Measurements from ENCODE around the gene CNGA1.

Gene CNGA1

GRCh38 chr4:47972721-47973120, 43.8 kb downstream of the CNGA1 start:
- Histone ChIP-seq H3K4me3 (ENCODE audit: low read depth, low read length) (no peak overlapping the region), H3K27ac (ENCODE audit: extremely low read depth, low read depth, low read length) (no peak overlapping the region), H3K36me3 (ENCODE audit: control insufficient read depth in 2 of 2, insufficient read depth in 1 of 2, low read length in 2 of 2) (no peaks in the 10 kb centered on the region), H3K4me1 (ENCODE audit: control insufficient read depth, insufficient read depth, low read length) (no peaks in the 10 kb centered on the region), H3K9me3 (ENCODE audit: control insufficient read depth, insufficient read depth, low read depth, low read length) (no peaks in the 10 kb centered on the region)
- TF ChIP-seq BCL11B (tag by site-specific recombination; IDR thresholded peaks at IDR 0.05; ENCODE audit: low read depth) (no peak), ZNF362 (tag by site-specific recombination; IDR thresholded peaks at IDR 0.05) (no peak), ZNF701 (tag by site-specific recombination; IDR thresholded peaks at IDR 0.05) (no peak), ZNF132 (tag by site-specific recombination; IDR thresholded peaks at IDR 0.05; ENCODE audit: borderline replicate concordance) (no peak)
- ChIA-PET CTCF (no interaction called here), POLR2A (no interaction called here)

- no peak overlapping the region for H3K4me3 ChIP-seq (ENCODE audit: low read depth, low read length)
- no peak for TF ChIP-seq ZNF776 (tag by site-specific recombination; IDR thresholded peaks at IDR 0.05; ENCODE audit: borderline replicate concordance)
- TF ChIP-seq ZSCAN23 (tag by site-specific recombination; IDR thresholded peaks at IDR 0.05), result no peak
- no peak for TF ChIP-seq ZNF654 (tag by site-specific recombination; IDR thresholded peaks at IDR 0.05; ENCODE audit: low read depth)
- TF ChIP-seq ZNF549 (tag by site-specific recombination; IDR thresholded peaks at IDR 0.05), result no peak
- no peak for TF ChIP-seq ZNF140 (tag by site-specific recombination; IDR thresholded peaks at IDR 0.05)
- no peaks in the 10 kb centered on the region for H3K4me1 ChIP-seq (ENCODE audit: control insufficient read depth, insufficient read depth, low read length)
- no peak overlapping the region for H3K27ac ChIP-seq (ENCODE audit: extremely low read depth, low read depth, low read length)
- CTCF ChIA-PET, result no interaction called here
- no peaks in the 10 kb centered on the region for H3K9me3 ChIP-seq (ENCODE audit: control insufficient read depth, insufficient read depth, low read depth, low read length)
- POLR2A ChIA-PET, result no interaction called here
- no peaks in the 10 kb centered on the region for H3K36me3 ChIP-seq (ENCODE audit: control insufficient read depth in 2 of 2, insufficient read depth in 1 of 2, low read length in 2 of 2)
These were observed 44.3 kb downstream of the CNGA1 start for GRCh38 chr4:47972181-47972580.

- H3K4me1 ChIP-seq (ENCODE audit: control insufficient read depth, insufficient read depth, low read length), result no peaks in the 10 kb centered on the region
- no peak overlapping the region for H3K4me3 ChIP-seq (ENCODE audit: low read depth, low read length)
- no peaks in the 10 kb centered on the region for H3K9me3 ChIP-seq (ENCODE audit: control insufficient read depth, insufficient read depth, low read depth, low read length)
- CTCF ChIA-PET, result no interaction called here
- POLR2A ChIA-PET, result no interaction called here
- H3K36me3 ChIP-seq (ENCODE audit: control insufficient read depth in 2 of 2, insufficient read depth in 1 of 2, low read length in 2 of 2), result no peaks in the 10 kb centered on the region
- TF ChIP-seq ZNF670 (tag by site-specific recombination; IDR thresholded peaks at IDR 0.05; ENCODE audit: low read depth) (no peak), ZNF292 (tag by site-specific recombination; IDR thresholded peaks at IDR 0.05; ENCODE audit: borderline replicate concordance, low read depth) (no peak), ZNF155 (tag by site-specific recombination; IDR thresholded peaks at IDR 0.05) (no peak), ZNF433 (tag by site-specific recombination; IDR thresholded peaks at IDR 0.05; ENCODE audit: low read depth) (no peak), EGR2 (tag by site-specific recombination; IDR thresholded peaks at IDR 0.05; ENCODE audit: low read depth) (no peak), ZNF449 (tag by site-specific recombination; IDR thresholded peaks at IDR 0.05) (no peak), KLF10 (tag by site-specific recombination; IDR thresholded peaks at IDR 0.05) (no peak), ZBTB21 (tag by site-specific recombination; IDR thresholded peaks at IDR 0.05) (no peak), RBAK (tag by site-specific recombination; IDR thresholded peaks at IDR 0.05) (no peak), ELK4 (IDR thresholded peaks at IDR 0.05; ENCODE audit: borderline replicate concordance, low read depth, low read length) (no peak), GLIS1 (tag by site-specific recombination; IDR thresholded peaks at IDR 0.05) (no peak), TRIM28 (IDR thresholded peaks at IDR 0.05; ENCODE audit: borderline replicate concordance, low read length) (no peak), ZNF626 (tag by site-specific recombination; IDR thresholded peaks at IDR 0.05) (no peak), AEBP2 (tag by site-specific recombination; IDR thresholded peaks at IDR 0.05; ENCODE audit: borderline replicate concordance) (no peak), ZEB2 (tag by site-specific recombination; IDR thresholded peaks at IDR 0.05) (no peak), KLF17 (tag by site-specific recombination; IDR thresholded peaks at IDR 0.05) (no peak)
- H3K27ac ChIP-seq (ENCODE audit: extremely low read depth, low read depth, low read length), result no peak overlapping the region
These were observed 47.6 kb downstream of the CNGA1 start for GRCh38 chr4:47968847-47969246.

All from HEK293 (cell line).